K562 (cell line): ENCODE results near the gene KCNJ12. TPM values are rescaled to one million over a fixed set of nuclear protein-coding genes. Genes with fewer than 3 reads are reported as not detected.

ENCODE experiments used
- ATAC-seq: fragments of 200-7000 bp; cut with Tn5 transposase; 3 replicates; pipeline ENCODE4 v1.9.1; 2020; ENCODE audit warnings: moderate library complexity
- BruUV-seq: library from RNA; stranded (reverse); fragments of 400-500 nt; replicated peaks from 2 replicates; lab custom pipeline; 2021; lab: Mats Ljungman, UMichigan
- CTCF ChIA-PET: fragments of 300-600 bp; formaldehyde crosslinking; extraction: SDS; loops from one replicate; lab custom pipeline; 2021; ENCODE audit warnings: low intra/inter-chr PET ratio; lab: Yijun Ruan, JAX
- POLR2A ChIA-PET: fragments of 300-600, 350-650 bp; sonication (Branson Sonifier 250); formaldehyde crosslinking; extraction: SDS; loops from one replicate; lab custom pipeline; 2021; ENCODE audit warnings: antibody characterized with exemption, inconsistent platforms; lab: Yijun Ruan, JAX
- DNase-seq, 4 experiments: peaks; one replicate each; pipeline versions ENCODE4 v3.0.0 to v3.0.0-alpha.2; 2011 to 2018; ENCODE audit warnings: low spot score in 3 of 4, mixed read lengths in 3 of 4; ENCODE audit errors: extremely low read depth in 1 of 4
- FAIRE-seq: peaks from 2 replicates; lab custom pipeline; 2011; peaks lifted over from hg19 to GRCh38; lab: Jason Lieb, UNC
- H2AFZ ChIP-seq: 2 replicates; pipeline ENCODE4 v1.6.0; 2011; ENCODE audit warnings: low read depth, low read length, control low read depth, inconsistent platforms
- H3K27ac ChIP-seq: fragments of 200-600 bp; 3 replicates; pipeline ENCODE4 v1.8.0; 2011; ENCODE audit warnings: low read depth, mild to moderate bottlenecking, control low read depth, inconsistent platforms, low read length, moderate library complexity, mixed read lengths; ENCODE audit errors: extremely low read depth
- H3K27me3 ChIP-seq, 2 experiments: fragments of 300-600 bp in 1 of 2; 2 replicates in 1 of 2; 3 replicates in 1 of 2; pipeline versions ENCODE4 v1.6.0 to v1.8.0; 2011; ENCODE audit warnings: inconsistent platforms in 2 of 2, low read length in 2 of 2, mild to moderate bottlenecking in 1 of 2, mixed read lengths in 1 of 2, moderate library complexity in 1 of 2; ENCODE audit not compliant: control insufficient read depth in 2 of 2, insufficient read depth in 2 of 2
- H3K36me3 ChIP-seq: fragments of 300-600 bp; 3 replicates; pipeline ENCODE4 v1.8.0; 2011; ENCODE audit warnings: mild to moderate bottlenecking, low read length, inconsistent platforms; ENCODE audit not compliant: control insufficient read depth, insufficient read depth
- H3K4me1 ChIP-seq, 2 experiments: fragments of 200-600 bp in 1 of 2; replicated peaks in 1 of 2; 2 replicates in 1 of 2; 3 replicates in 1 of 2; pipeline versions ENCODE4 v1.5.1 to v1.8.0; 2011; ENCODE audit warnings: inconsistent platforms in 2 of 2, low read length in 2 of 2, mild to moderate bottlenecking in 1 of 2, mixed read lengths in 1 of 2, moderate library complexity in 1 of 2; ENCODE audit not compliant: control insufficient read depth in 2 of 2, insufficient read depth in 2 of 2
- H3K4me2 ChIP-seq: 2 replicates; pipeline ENCODE4 v1.6.1; 2011; ENCODE audit warnings: low read length, control low read depth, inconsistent platforms, mixed read lengths; ENCODE audit not compliant: insufficient read depth
- H3K4me3 ChIP-seq: fragments of 200-600 bp; sonication (generic), shearing (Covaris generic); 2 replicates; pipeline ENCODE4 v1.5.1; 2016; ENCODE audit warnings: control low read depth, inconsistent platforms
- H3K79me2 ChIP-seq: fragments of 200-600 bp; 3 replicates; pipeline ENCODE4 v1.8.0; 2011; ENCODE audit warnings: low read length, inconsistent platforms; ENCODE audit not compliant: control insufficient read depth, insufficient read depth
- H3K9ac ChIP-seq, 2 experiments: 2 replicates each; pipeline versions ENCODE4 v1.6.0 to v1.6.1; 2011; ENCODE audit warnings: low read depth in 2 of 2, low read length in 2 of 2, control low read depth in 1 of 2, inconsistent platforms in 1 of 2, mild to moderate bottlenecking in 1 of 2, mixed read lengths in 1 of 2; ENCODE audit not compliant: insufficient read depth in 1 of 2
- H3K9me1 ChIP-seq: one replicate; pipeline ENCODE4 v1.6.0; 2011; ENCODE audit warnings: inconsistent platforms, mild to moderate bottlenecking, low read length, moderate library complexity; ENCODE audit not compliant: control insufficient read depth, insufficient read depth
- H3K9me3 ChIP-seq: replicated peaks from 2 replicates; pipeline ENCODE4 v1.5.1; 2011; ENCODE audit warnings: low read depth, low read length, inconsistent platforms; ENCODE audit not compliant: control insufficient read depth, insufficient read depth
- H4K20me1 ChIP-seq: replicated peaks from 2 replicates; pipeline ENCODE4 v1.6.1; 2011; ENCODE audit warnings: low read length, inconsistent platforms, mixed read lengths; ENCODE audit not compliant: control insufficient read depth, insufficient read depth
- CBFB ChIP-seq: sonication (generic); formaldehyde crosslinking; IDR thresholded peaks from 2 replicates; pipeline ENCODE4 v1.4.0; 2020; ENCODE audit warnings: mild to moderate bottlenecking, missing genetic modification reagents
- CTBP1 ChIP-seq: fragments of 450-650 bp; IDR thresholded peaks from 2 replicates; pipeline ENCODE4 v1.6.1; 2016; ENCODE audit warnings: borderline replicate concordance
- ETV6 ChIP-seq, 3 experiments: fragments of 150-350 bp in 1 of 3; sonication (generic) in 1 of 3; formaldehyde crosslinking in 1 of 3; IDR thresholded peaks; 2 replicates each; pipeline versions ENCODE4 v1.6.1 to v1.8.0; 2014 to 2022; ENCODE audit warnings: borderline replicate concordance in 2 of 3, low read depth in 2 of 3, antibody characterized with exemption in 1 of 3, low read length in 1 of 3, mild to moderate bottlenecking in 1 of 3, missing genetic modification reagents in 1 of 3
- HES1 ChIP-seq: fragments of 450-650 bp; IDR thresholded peaks from 2 replicates; pipeline ENCODE4 v1.6.1; 2016; ENCODE audit warnings: low read depth, mild to moderate bottlenecking, moderate library complexity
- NCOA2 ChIP-seq, 2 experiments: fragments of 450-650 bp; IDR thresholded peaks; 2 replicates each; pipeline ENCODE4 v1.6.1; 2018; ENCODE audit warnings: mild to moderate bottlenecking in 2 of 2, moderate library complexity in 1 of 2; ENCODE audit not compliant: partially characterized antibody in 2 of 2
- RNF2 ChIP-seq: sonication (generic); IDR thresholded peaks from 2 replicates; pipeline ENCODE4 v1.6.1; 2016
- ZKSCAN3 ChIP-seq: fragments of 250-450 bp; sonication (Bioruptor Pico); IDR thresholded peaks from 2 replicates; pipeline ENCODE4 v1.4.0; 2020
- ZNF124 ChIP-seq: sonication (generic); formaldehyde crosslinking; IDR thresholded peaks from 2 replicates; pipeline ENCODE4 v1.8.1; 2022; ENCODE audit warnings: missing genetic modification reagents
- ZNF324 ChIP-seq: fragments of 250-450 bp; sonication (Bioruptor Pico); IDR thresholded peaks from 2 replicates; pipeline ENCODE4 v1.4.0; 2020; ENCODE audit warnings: mild to moderate bottlenecking
- ZNF407 ChIP-seq: fragments of 450-650 bp; IDR thresholded peaks from 2 replicates; pipeline ENCODE4 v1.6.1; 2016; ENCODE audit warnings: low read depth
- ZNF57 ChIP-seq: fragments of 450-650 bp; formaldehyde crosslinking; IDR thresholded peaks from 2 replicates; pipeline ENCODE4 v1.4.0; 2020; ENCODE audit warnings: mild to moderate bottlenecking, moderate library complexity
- ZNF583 ChIP-seq: fragments of 250-450 bp; sonication (Bioruptor Pico); IDR thresholded peaks from 2 replicates; pipeline ENCODE4 v1.4.0; 2020
- WGBS: fragments of 100-300 bp; shearing (Covaris generic); methylation state at CpG from one replicate; pipeline ENCODE4 v1.1.6; 2016; ENCODE audit warnings: low coverage, mixed read lengths; ENCODE audit not compliant: insufficient coverage; ENCODE audit errors: missing lambda C conversion rate; 5-methylcytosine and 5-hydroxymethylcytosine counted together
- in situ Hi-C: fragments of 300-500 bp; cut with MboI; formaldehyde crosslinking; loops from 4 replicates; pipeline ENCODE4 v1.15.0; 2018; ENCODE audit warnings: inconsistent platforms, mixed read lengths
- intact Hi-C: fragments of 100-400 bp; cut with micrococcal nuclease; formaldehyde crosslinking; loops from 2 replicates; pipeline ENCODE4 v1.14.2; 2022
- polyA plus RNA-seq, 8 experiments: library from polyadenylated mRNA; depleted of rRNA in 4 of 8; stranded (reverse) in 5 of 8; unstranded in 3 of 8; fragments of >200 nt; fragmentation: Nextera tagmentation in 2 of 8; fragmentation: Illumina TruSeq in 1 of 8; extraction: Ambion mirVana in 2 of 8; extraction: Trizol in 1 of 8; gene quantifications; 2 replicates each; pipeline versions ENCODE4 v1.2.1 to v1.2.3, GENCODE V29; 2011 to 2014; ENCODE audit warnings: inconsistent platforms in 1 of 8, missing spikeins in 1 of 8
- total RNA-seq, 7 experiments: library from RNA; depleted of rRNA in 6 of 7; stranded (reverse); fragments of >200 nt in 6 of 7; fragmentation: Illumina TruSeq in 2 of 7; extraction: Trizol in 2 of 7; gene quantifications; 2 replicates each; pipeline versions ENCODE4 v1.2.1 to v1.2.3, GENCODE V29; 2011 to 2021; ENCODE audit warnings: low replicate concordance in 1 of 7

The KCNJ12 gene
- total and polyA plus RNA-seq, 9 of the 15 experiments (the other 6 are each of a cell fraction or from before 2014, with no cell fraction given): 0.02 TPM; not detected in 8

GRCh38 chr17:21377705-21378396 lies 1.7 kb downstream of the KCNJ12 start:
- no TSS peak for BruUV-seq
- intact Hi-C loops: no loop called here
- DNase-seq: peak in 1 of 4 experiments; percentile 14
- no peak for FAIRE-seq
- ChIA-PET POLR2A (interaction anchor here (0.8 kb wide), 1 partner anchor 12 kb away, joined by 3 read pairs; no protein-coding TSS in a partner anchor), CTCF (no interaction called here)
- Histone ChIP-seq H3K4me2 (no peak overlapping the region), H3K9me3 (no peaks in the 10 kb centered on the region), H3K4me1 (peaks cover 0 to 24% of the 10 kb centered on the region in 2 experiments; a peak in 2 of 5 replicates), H2AFZ (no peak overlapping the region), H3K27me3 (peaks cover 0 to 22% of the 10 kb centered on the region in 2 experiments; a peak in 3 of 5 replicates), H3K4me3 (no peak overlapping the region), H4K20me1 (no peaks in the 10 kb centered on the region; the same call in none of the 2 replicates), H3K9me1 (no peaks in the 10 kb centered on the region), H3K79me2 (no peaks in the 10 kb centered on the region), H3K9ac (no peak overlapping the region), H3K27ac (no peak overlapping the region), H3K36me3 (no peaks in the 10 kb centered on the region)
- WGBS: 16% methylated on average over 39 of the region's 43 CpGs
- in situ Hi-C loops: no loop called here
- no peak for ATAC-seq
- TF ChIP-seq ZNF324 (no peak), HES1 (no peak), ZNF407 (no peak), ZNF57 (CRISPR knock-in tag) (no peak), ZNF583 (CRISPR knock-in tag) (no peak), ZKSCAN3 (no peak), ETV6 (IDR thresholded peaks at IDR 0.05; ENCODE audit: borderline replicate concordance in 1 of 2, low read depth in 2 of 2, low read length in 1 of 2) (no peak), ETV6 (CRISPR knock-in tag; IDR thresholded peaks at IDR 0.05; ENCODE audit: borderline replicate concordance) (no peak), ZNF124 (CRISPR knock-in tag) (no peak), RNF2 (no peak), CBFB (no peak), CTBP1 (no peak), NCOA2 (IDR thresholded peaks at IDR 0.05; ENCODE audit: partially characterized antibody in 2 of 2) (no peak)
